Measurements from ENCODE around the gene CCDC57.

GRCh38 chr17:82222816-82223215 lies 10.2 kb upstream of the CCDC57 start:
- TF ChIP-seq CTCF (IDR thresholded peaks at IDR 0.05) (no peak), POLR2A (IDR thresholded peaks at IDR 0.05) (no peak), POLR2AphosphoS5 (IDR thresholded peaks at IDR 0.05) (no peak), EP300 (IDR thresholded peaks at IDR 0.05; ENCODE audit: low read depth) (no peak)

All from transverse colon (tissue), 4 donors.